NCI-H748 (cell line): ENCODE measurements around the gene TMEM9.

Experiments
- DNase-seq: peaks from one replicate; lab custom pipeline; 2025; ENCODE audit not compliant: unreplicated experiment; lab: John Stamatoyannopoulos, UW

The TMEM9 gene

GRCh38 chr1:201146626-201147390 is 7.5 kb downstream of the TMEM9 start:
- no peak for DNase-seq

GRCh38 chr1:201145816-201146215 is 8.5 kb downstream of the TMEM9 start:
- no peak for DNase-seq

GRCh38 chr1:201145132-201145531 is 9.1 kb downstream of the TMEM9 start:
- no peak for DNase-seq

DNA sequence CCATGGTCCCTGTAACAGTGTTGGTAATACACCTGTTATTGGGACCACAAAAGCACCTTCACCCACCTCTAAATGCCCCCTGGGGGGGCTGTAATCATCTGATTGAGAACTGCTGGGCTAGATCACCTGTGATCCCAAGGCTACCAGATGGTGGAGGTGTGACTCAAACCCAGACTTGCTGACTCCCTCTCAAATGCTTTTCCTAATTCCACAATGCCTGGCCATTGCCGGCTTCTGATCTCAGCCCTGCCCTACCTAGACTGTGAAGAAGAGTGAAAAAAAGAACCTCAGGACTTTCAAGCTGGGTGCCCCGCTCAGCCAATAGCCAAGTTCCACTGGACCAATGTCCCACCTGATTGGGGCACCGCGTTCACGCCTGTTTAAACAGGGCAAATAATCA is 9.6 kb downstream of the TMEM9 start:
- DNase-seq = no peak

- DNase-seq = no peak
Observed at GRCh38 chr1:201143726-201144635, 10.3 kb downstream of the TMEM9 start.

- no peak for DNase-seq
Observed at GRCh38 chr1:201142849-201143725, 11.2 kb downstream of the TMEM9 start.

DNA sequence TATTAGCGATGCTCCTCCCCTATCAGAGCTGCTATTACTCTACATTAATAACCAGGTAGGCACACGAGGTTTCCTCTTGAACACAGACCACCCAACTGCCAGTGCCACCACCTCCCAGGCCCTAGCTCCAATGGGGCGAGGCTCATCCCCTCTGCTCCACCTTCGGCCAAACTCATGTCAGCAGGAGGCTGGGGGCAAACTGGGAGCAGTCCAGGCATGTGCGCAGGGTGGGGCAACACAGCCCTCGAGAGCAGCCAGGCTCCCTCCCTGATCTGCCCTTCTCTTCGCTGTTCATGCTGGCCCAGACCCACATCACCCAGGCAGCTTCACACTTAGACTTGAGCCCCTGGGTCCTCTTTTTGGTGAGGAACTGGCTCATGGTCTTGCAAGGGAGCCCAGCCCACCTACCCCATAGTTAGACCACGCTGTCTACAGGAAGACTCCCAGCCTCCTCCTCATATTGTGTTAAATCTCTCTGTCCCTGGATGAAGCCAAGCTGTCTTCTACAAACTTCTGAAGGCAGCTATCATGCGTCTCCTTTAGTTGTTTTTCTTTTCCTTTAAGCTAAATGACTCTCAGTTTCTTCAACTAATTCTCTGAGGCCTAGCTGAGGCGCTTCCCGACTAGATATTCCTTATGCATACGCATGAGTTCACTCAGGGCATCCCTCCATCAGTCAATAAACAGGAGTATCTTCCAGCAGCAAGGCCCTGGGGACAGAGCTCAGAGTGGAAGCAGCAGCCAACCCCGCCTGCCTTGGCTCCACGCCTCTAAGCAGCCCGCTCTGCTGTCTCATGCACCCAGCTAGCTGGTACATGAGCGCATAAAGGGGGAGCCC is 12.0 kb downstream of the TMEM9 start:
- no peak for DNase-seq

DNA sequence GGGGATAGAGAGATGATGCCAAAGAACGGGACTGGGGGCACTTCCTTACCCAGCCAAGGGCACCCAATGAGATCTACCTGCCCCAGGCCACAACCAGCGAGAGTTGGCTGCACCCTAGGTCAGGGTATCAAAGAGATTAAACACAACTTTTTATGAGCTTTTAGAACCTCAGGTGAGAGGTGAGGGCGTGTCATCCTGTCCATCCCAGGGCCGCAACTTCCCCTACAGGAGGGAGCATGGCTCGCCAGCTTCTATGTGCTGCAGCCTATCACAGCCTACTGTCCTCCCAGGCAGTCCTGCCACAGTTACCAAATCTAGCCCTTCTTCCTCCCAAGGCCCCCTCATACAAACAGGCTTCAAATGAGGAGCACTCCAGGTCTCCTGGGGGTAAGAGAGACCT is 12.9 kb downstream of the TMEM9 start:
- no peak for DNase-seq

DNA sequence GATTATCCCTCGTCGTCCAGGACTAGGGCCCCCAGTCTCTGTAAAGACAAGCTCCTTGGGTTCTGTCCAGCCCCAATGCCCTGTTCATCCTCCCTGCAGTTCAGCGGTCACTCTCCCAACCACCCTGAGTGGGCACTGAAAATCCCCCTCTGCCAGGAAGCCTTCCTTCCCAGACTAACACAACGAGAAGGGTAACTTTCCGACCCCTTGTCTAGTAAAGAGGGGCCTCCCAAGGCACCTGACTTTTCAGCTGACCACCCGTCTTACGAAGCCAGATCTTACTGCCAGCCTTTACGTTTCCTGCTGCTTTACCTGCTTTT is 13.4 kb downstream of the TMEM9 start:
- DNase-seq = no peak

DNA sequence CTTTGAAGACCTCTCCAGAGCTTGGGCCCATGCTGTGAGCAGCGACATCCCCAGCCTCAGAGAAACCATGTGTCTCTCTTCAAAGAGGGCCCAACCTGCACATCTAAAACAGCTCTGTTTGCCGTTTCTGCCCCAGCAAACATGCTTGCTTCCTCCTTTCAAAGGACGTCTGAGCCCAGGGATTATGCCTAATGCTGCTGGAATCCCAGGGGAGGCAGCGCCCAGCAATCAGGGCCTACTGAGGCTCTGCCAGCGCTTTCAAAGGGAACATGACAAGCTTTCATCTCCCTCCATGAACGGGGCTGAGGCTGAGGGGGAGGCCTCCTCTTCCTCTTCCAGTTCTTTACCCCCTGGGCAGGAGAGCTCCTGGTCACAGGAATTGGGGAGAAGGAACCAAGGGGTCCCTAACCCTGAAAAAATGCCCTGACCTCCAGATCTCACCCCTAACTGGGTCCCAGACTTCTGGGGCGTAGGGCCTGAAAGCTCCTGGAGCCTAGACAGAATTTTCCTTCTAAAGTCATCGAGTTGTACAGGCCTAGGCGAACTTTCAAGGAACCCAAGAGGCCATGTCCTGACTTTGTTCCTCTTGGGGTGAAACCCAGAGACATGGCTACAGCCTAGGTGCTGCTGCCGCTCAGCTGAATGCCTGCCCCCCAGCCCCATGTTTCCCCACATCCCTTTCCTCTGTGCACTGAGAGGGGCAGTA is 13.9 kb downstream of the TMEM9 start:
- DNase-seq = no peak

GRCh38 chr1:201139756-201140155 is 14.5 kb downstream of the TMEM9 start:
- DNase-seq = no peak

GRCh38 chr1:201139306-201139705 is 15.0 kb downstream of the TMEM9 start:
- DNase-seq = no peak

DNA sequence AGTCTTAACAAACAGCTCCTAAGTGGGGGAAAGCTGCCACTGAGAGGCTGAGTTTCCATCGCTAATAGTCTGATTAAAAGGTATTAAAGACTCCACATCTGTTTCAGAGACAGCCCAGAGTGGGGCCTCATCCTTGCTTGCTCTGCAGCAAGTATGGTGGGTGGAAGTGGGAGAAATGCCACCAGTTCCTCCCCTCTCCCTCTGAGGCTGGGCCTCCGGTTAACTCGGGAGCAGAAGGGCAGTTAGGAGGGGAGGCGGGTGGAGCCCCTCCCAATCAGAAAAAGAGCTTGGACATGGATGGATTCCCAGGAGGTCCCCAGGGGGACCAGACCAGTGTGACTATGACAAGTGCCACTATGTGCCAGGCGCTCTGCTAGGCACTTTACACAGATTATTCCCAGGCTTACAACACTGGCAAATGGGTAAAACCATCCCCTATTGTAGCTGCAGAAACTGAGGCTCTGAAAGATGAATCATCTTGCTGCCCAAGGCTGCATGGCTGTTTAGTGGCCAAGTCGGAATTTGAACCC is 15.9 kb downstream of the TMEM9 start:
- DNase-seq = no peak

GRCh38 chr1:201137579-201138310 is 16.5 kb downstream of the TMEM9 start:
- DNase-seq = no peak

GRCh38 chr1:201137024-201137392 is 17.3 kb downstream of the TMEM9 start:
- no peak for DNase-seq

DNA sequence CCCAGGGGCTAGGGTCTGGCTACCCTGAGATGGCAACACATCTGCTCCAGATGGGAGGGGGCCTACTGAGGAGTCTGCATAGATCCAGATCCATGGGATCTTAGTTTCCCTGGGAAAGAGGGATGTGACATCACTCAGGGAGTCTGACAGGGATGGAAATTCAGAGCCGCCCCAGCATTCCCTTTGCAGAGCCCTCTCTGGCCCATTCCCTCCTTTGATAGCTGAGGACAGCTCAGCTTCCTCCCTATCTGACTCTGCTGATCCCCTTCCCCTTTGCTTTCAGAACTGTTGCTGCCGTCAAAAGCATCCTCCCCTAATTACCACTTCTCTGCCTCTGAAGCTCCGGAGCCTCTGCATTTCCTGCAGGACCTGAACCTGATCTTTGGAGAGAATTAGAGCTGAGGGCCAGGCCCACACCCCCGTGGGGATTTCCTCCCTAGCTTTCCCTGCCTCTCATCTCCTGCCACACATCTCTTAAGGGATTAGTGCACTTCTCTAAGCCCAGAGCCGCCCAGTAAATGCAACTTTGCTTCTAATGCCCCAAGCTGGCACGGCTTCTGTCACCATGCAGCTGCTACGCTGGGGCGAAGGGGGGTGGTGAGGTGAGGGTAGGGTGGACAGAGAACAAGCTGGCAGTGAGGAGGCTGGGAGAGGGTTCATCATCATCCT is 17.8 kb downstream of the TMEM9 start:
- no peak for DNase-seq

GRCh38 chr1:201134405-201134804 is 19.9 kb downstream of the TMEM9 start:
- DNase-seq = no peak

- no peak for DNase-seq
Observed at GRCh38 chr1:201131398-201131797, 22.9 kb downstream of the TMEM9 start.

GRCh38 chr1:201128962-201129361 is 25.3 kb downstream of the TMEM9 start:
- no peak for DNase-seq
